ENCODE results near the gene CACHD1. TPM values are rescaled to one million over a fixed set of nuclear protein-coding genes. Genes with fewer than 3 reads are reported as not detected.

CACHD1 gene
- total and polyA plus RNA-seq, 11 donors, result 0.89 to 10.0 (median 2.4) TPM

DNA sequence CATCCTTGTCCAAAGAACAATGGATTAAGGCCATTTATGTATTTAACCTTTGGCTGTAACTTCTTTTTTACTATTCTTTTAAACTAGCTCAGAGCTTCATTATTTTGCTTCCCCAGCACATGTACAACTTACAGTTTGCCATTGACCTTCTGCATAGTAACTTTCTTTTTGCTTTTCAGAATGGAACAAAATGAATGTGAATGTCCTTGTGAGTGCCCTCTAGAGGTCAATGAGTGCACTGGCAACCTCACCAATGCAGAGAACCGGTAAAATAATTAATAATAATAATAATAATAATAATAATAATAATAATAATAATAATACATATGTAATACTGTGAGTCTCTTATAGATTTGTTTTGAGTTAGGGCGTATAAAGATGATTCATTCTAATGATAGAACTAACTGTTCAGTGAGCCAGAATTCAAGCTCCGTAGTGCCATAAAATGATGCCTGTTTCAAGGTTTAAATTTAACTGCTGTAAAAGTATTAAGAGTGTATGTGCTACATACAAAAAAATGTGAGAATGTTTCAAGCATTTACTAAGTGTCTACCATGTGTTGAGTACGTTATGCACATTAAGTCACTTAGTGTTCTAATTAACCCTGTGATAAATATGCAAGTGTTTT, 205.9 kb downstream of the CACHD1 start:
- no peak for ATAC-seq
- no peaks in the 10 kb centered on the region for H3K9me3 ChIP-seq
- no peak for DNase-seq
- peaks cover 0 to 9% (median 0%) of the 10 kb centered on the region in 12 donors for H3K4me1 ChIP-seq
- intact Hi-C loops (cut with DNase I), result loop anchor here (2.0 to 10.0 kb wide), 9 partner anchors 201 to 409 kb away; partner anchors contain the start of gene CACHD1 (in 6 of the 10)
- no peak overlapping the region for H3K27ac ChIP-seq
- H3K4me3 ChIP-seq, result no peak overlapping the region
- 68 to 73% (median 69%) methylated on average over 4 of the region's 4 CpGs for WGBS, 4 donors
- peaks cover 0 to 69% (median 6%) of the 10 kb centered on the region in 9 donors for H3K36me3 ChIP-seq
- no peaks in the 10 kb centered on the region for H3K27me3 ChIP-seq
- TF ChIP-seq, protein P1, sequence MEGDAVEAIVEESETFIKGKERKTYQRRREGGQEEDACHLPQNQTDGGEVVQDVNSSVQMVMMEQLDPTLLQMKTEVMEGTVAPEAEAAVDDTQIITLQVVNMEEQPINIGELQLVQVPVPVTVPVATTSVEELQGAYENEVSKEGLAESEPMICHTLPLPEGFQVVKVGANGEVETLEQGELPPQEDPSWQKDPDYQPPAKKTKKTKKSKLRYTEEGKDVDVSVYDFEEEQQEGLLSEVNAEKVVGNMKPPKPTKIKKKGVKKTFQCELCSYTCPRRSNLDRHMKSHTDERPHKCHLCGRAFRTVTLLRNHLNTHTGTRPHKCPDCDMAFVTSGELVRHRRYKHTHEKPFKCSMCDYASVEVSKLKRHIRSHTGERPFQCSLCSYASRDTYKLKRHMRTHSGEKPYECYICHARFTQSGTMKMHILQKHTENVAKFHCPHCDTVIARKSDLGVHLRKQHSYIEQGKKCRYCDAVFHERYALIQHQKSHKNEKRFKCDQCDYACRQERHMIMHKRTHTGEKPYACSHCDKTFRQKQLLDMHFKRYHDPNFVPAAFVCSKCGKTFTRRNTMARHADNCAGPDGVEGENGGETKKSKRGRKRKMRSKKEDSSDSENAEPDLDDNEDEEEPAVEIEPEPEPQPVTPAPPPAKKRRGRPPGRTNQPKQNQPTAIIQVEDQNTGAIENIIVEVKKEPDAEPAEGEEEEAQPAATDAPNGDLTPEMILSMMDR (IDR thresholded peaks at IDR 0.05), result peak; percentile 58 to 85 (median 72)
- TF ChIP-seq POLR2A (IDR thresholded peaks at IDR 0.05), result no peak

DNA sequence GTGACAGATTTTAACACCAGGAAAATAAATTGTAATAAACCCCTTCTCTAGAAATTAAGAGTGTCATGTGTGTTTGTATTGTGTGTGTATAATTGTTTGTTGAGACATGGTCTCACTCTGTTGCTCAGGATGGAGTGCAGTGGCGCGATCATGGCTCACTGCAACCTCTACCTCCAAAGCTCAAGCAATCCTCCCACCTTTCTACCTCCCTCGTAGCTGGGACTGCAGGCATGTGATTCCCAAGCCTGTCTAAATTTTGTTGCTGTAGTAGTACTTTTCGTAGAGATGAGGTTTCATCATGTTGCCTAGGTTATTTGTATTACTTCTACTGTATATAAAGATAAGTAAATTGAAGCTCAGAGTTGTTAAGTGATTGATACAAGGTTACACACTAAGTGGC, 206.5 kb downstream of the CACHD1 start:
- Histone ChIP-seq H3K4me3 (no peak overlapping the region), H3K27me3 (no peaks in the 10 kb centered on the region), H3K9me3 (no peaks in the 10 kb centered on the region), H3K36me3 (peaks cover 0 to 74% (median 6%) of the 10 kb centered on the region in 9 donors), H3K4me1 (peaks cover 0 to 12% (median 0%) of the 10 kb centered on the region in 12 donors), H3K27ac (no peak overlapping the region)
- TF ChIP-seq, protein P1 (IDR thresholded peaks at IDR 0.05), result no peak
- no peak for TF ChIP-seq POLR2A (IDR thresholded peaks at IDR 0.05)
- intact Hi-C loops (cut with DNase I), result loop anchor here in 9 of 10 donors (5.0 to 10.0 kb wide), 7 partner anchors 202 to 409 kb away; partner anchors contain the start of gene CACHD1 (in 5 of the 9)
- 90 to 95% (median 94%) methylated on average over 4 of the region's 4 CpGs for WGBS, 4 donors
- ATAC-seq (no peak), DNase-seq (no peak)

DNA sequence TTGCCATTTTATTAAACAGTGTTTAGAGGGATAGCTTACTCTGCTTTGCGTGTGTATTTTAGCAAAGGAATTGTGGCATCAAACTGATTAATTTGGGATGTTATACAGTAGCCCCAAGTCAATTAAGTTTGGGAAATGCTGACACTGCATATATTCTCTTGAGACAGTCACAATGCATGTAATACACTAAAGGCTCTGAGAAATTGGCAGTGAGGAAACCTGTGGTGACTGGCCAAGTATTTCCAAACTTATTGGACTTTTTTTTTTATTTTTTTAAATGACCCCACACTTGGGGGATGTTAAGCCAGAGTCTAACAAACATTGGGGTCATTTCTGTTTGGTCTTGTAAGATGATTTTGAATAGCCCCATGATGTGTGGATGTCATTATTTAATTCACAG, 207.6 kb downstream of the CACHD1 start:
- H3K36me3 ChIP-seq, result peaks cover 0 to 75% (median 15%) of the 10 kb centered on the region in 9 donors
- intact Hi-C loops (cut with DNase I), result loop anchor here in 9 of 10 donors (5.0 to 10.0 kb wide), 7 partner anchors 203 to 410 kb away; partner anchors contain the start of gene CACHD1 (in 5 of the 9)
- 92 to 100% (median 96%) methylated on average over 1 of the region's 1 CpG for WGBS, 4 donors
- H3K4me1 ChIP-seq, result peaks cover 0 to 8% (median 0%) of the 10 kb centered on the region in 12 donors
- DNase-seq, result no peak
- H3K27me3 ChIP-seq, result no peaks in the 10 kb centered on the region
- H3K9me3 ChIP-seq, result no peaks in the 10 kb centered on the region
- TF ChIP-seq, protein P1 (IDR thresholded peaks at IDR 0.05), result no peak
- no peak for TF ChIP-seq POLR2A (IDR thresholded peaks at IDR 0.05)
- ATAC-seq, result no peak
- no peak overlapping the region for H3K27ac ChIP-seq
- no peak overlapping the region for H3K4me3 ChIP-seq

DNA sequence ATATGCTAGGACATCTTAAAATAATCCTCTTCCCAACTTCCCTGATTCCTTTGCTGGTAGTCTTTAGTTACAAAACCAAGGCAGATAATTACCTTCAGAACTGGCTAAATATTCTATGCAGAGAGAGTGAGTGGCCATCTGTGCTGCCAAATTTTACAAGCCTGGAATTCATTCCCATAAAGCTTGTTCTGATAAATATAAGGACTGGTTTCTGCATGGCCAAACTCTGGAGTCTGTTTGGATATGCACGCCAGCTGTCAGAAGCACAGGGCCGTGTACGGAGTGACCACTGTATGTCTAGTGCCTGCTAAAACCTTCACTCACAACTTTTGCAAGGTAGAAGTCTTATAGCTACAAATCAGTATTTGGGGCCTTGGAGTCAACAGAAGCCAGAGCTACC, 208.4 kb downstream of the CACHD1 start:
- no peak for DNase-seq
- peaks cover 0 to 74% (median 16%) of the 10 kb centered on the region in 9 donors for H3K36me3 ChIP-seq
- 41 to 72% (median 50%) methylated on average over 3 of the region's 3 CpGs for WGBS, 4 donors
- no peak overlapping the region for H3K27ac ChIP-seq
- no peaks in the 10 kb centered on the region for H3K27me3 ChIP-seq
- intact Hi-C loops (cut with DNase I), result loop anchor here in 9 of 10 donors (5.0 to 10.0 kb wide), 7 partner anchors 204 to 411 kb away; partner anchors contain the start of gene CACHD1 (in 5 of the 9)
- peak in 2 of 4 donors; percentile 44 to 50 for ATAC-seq
- H3K4me1 ChIP-seq, result peaks cover 0 to 8% (median 0%) of the 10 kb centered on the region in 12 donors
- H3K9me3 ChIP-seq, result no peaks in the 10 kb centered on the region
- no peak overlapping the region for H3K4me3 ChIP-seq
- no peak for TF ChIP-seq POLR2A (IDR thresholded peaks at IDR 0.05)
- TF ChIP-seq, protein P1 (IDR thresholded peaks at IDR 0.05), result no peak
